ENCODE measurements around the gene PSMD9.

GRCh38 chr12:121843236-121843982 lies 45.2 kb upstream of the PSMD9 start:
- TF ChIP-seq CTCF (IDR thresholded peaks at IDR 0.05) (no peak), POLR2A (IDR thresholded peaks at IDR 0.05) (no peak)

Data from uterus (tissue), 2 donors.